ENCODE data around the gene MINDY4B.

MINDY4B gene

DNA sequence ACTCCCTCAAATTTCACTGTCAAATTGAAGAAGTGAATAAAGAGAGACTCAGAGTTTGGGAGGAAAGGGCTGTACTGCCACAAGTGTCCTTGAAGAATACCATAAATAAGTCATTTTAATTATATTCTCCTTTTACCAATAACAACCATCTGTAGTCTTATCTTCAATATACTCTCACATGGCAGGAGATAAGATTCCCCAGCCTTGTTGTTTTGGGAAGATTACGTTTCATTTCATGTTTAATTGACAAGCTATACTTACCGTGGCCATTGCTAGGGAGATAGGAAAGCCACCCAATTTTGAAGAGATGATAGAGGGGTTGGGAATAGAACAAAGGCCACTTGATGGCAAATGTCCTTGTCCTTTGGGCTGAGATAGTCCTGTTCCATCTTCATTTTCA lies 2.3 kb downstream of the MINDY4B start:
- Histone ChIP-seq H3K4me3 (ENCODE audit: low read depth in 1 of 2, low read length in 2 of 2) (no peak overlapping the region), H3K36me3 (ENCODE audit: control insufficient read depth in 1 of 2, insufficient read depth in 2 of 2, low read length in 2 of 2) (no peaks in the 10 kb centered on the region), H3K27me3 (ENCODE audit: control insufficient read depth in 1 of 2, insufficient read depth in 2 of 2, low read length in 2 of 2) (no peaks in the 10 kb centered on the region), H3K4me1 (ENCODE audit: control insufficient read depth in 1 of 2, insufficient read depth in 2 of 2, low read length in 2 of 2) (no peaks in the 10 kb centered on the region), H3K9me3 (ENCODE audit: control insufficient read depth in 1 of 2, low read length in 2 of 2) (no peaks in the 10 kb centered on the region), H3K27ac (ENCODE audit: low read depth, low read length) (no peak overlapping the region), H3K9ac (ENCODE audit: low read depth in 1 of 2, low read length in 2 of 2) (no peak overlapping the region)

DNA sequence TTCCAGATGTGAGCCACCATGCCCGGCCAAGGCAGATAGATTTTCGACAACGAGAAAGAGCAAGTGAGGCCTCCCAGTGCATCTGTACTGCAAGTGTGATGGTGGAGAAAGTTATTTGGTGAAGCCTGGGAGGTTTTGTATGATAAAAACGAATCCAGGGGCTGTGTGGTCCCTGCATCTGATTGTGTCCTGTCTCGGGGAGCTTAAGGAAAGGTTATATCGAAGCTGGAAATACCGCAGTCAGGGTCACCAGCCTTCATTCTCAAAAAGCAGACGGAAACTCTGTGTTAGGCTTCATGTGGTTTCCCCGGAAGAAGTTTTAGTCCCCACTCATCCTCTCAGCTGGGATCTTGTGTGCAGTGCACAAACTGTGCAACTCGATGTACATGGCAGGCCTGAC lies 3.4 kb downstream of the MINDY4B start:
- Histone ChIP-seq H3K27me3 (ENCODE audit: control insufficient read depth in 1 of 2, insufficient read depth in 2 of 2, low read length in 2 of 2) (no peaks in the 10 kb centered on the region), H3K36me3 (ENCODE audit: control insufficient read depth in 1 of 2, insufficient read depth in 2 of 2, low read length in 2 of 2) (no peaks in the 10 kb centered on the region), H3K9ac (ENCODE audit: low read depth in 1 of 2, low read length in 2 of 2) (no peak overlapping the region), H3K27ac (ENCODE audit: low read depth, low read length) (no peak overlapping the region), H3K9me3 (ENCODE audit: control insufficient read depth in 1 of 2, low read length in 2 of 2) (no peaks in the 10 kb centered on the region), H3K4me1 (ENCODE audit: control insufficient read depth in 1 of 2, insufficient read depth in 2 of 2, low read length in 2 of 2) (no peaks in the 10 kb centered on the region), H3K4me3 (ENCODE audit: low read depth in 1 of 2, low read length in 2 of 2) (no peak overlapping the region)

DNA sequence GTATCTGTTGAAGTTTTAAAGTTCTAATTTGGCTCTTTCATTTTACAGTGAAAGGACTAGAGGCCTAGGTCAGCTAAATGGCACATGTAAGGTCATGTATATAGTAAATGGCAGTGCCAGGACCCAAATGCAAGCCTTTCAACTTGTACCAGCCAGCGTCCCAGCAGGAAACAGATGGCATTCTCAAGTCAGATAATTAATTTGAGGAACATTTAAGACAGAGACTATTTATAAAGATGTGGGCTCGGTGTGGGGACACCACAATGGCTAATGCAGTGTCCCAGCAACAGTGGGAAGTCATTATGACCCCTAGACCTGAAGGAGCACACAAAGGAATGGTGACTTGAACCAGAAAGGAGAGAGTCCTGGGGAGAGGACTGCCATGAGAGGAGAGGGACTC lies 6.1 kb downstream of the MINDY4B start:
- Histone ChIP-seq H3K36me3 (ENCODE audit: control insufficient read depth in 1 of 2, insufficient read depth in 2 of 2, low read length in 2 of 2) (no peaks in the 10 kb centered on the region), H3K9me3 (ENCODE audit: control insufficient read depth in 1 of 2, low read length in 2 of 2) (no peaks in the 10 kb centered on the region), H3K4me1 (ENCODE audit: control insufficient read depth in 1 of 2, insufficient read depth in 2 of 2, low read length in 2 of 2) (no peaks in the 10 kb centered on the region), H3K27me3 (ENCODE audit: control insufficient read depth in 1 of 2, insufficient read depth in 2 of 2, low read length in 2 of 2) (no peaks in the 10 kb centered on the region), H3K27ac (ENCODE audit: low read depth, low read length) (no peak overlapping the region), H3K4me3 (ENCODE audit: low read depth in 1 of 2, low read length in 2 of 2) (no peak overlapping the region), H3K9ac (ENCODE audit: low read depth in 1 of 2, low read length in 2 of 2) (no peak overlapping the region)

GRCh38 chr3:150898046-150898754 lies 7.0 kb downstream of the MINDY4B start:
- H3K4me1 ChIP-seq (ENCODE audit: control insufficient read depth in 1 of 2, insufficient read depth in 2 of 2, low read length in 2 of 2): no peaks in the 10 kb centered on the region
- no peak overlapping the region for H3K4me3 ChIP-seq (ENCODE audit: low read depth in 1 of 2, low read length in 2 of 2)
- no peaks in the 10 kb centered on the region for H3K9me3 ChIP-seq (ENCODE audit: control insufficient read depth in 1 of 2, low read length in 2 of 2)
- no peak overlapping the region for H3K27ac ChIP-seq (ENCODE audit: low read depth, low read length)
- H3K36me3 ChIP-seq (ENCODE audit: control insufficient read depth in 1 of 2, insufficient read depth in 2 of 2, low read length in 2 of 2): no peaks in the 10 kb centered on the region
- no peaks in the 10 kb centered on the region for H3K27me3 ChIP-seq (ENCODE audit: control insufficient read depth in 1 of 2, insufficient read depth in 2 of 2, low read length in 2 of 2)
- no peak overlapping the region for H3K9ac ChIP-seq (ENCODE audit: low read depth in 1 of 2, low read length in 2 of 2)

- no peaks in the 10 kb centered on the region for H3K9me3 ChIP-seq (ENCODE audit: control insufficient read depth in 1 of 2, low read length in 2 of 2)
- no peaks in the 10 kb centered on the region for H3K4me1 ChIP-seq (ENCODE audit: control insufficient read depth in 1 of 2, insufficient read depth in 2 of 2, low read length in 2 of 2)
- H3K27ac ChIP-seq (ENCODE audit: low read depth, low read length): no peak overlapping the region
- no peaks in the 10 kb centered on the region for H3K27me3 ChIP-seq (ENCODE audit: control insufficient read depth in 1 of 2, insufficient read depth in 2 of 2, low read length in 2 of 2)
- H3K4me3 ChIP-seq (ENCODE audit: low read depth in 1 of 2, low read length in 2 of 2): no peak overlapping the region
- H3K9ac ChIP-seq (ENCODE audit: low read depth in 1 of 2, low read length in 2 of 2): no peak overlapping the region
- no peaks in the 10 kb centered on the region for H3K36me3 ChIP-seq (ENCODE audit: control insufficient read depth in 1 of 2, insufficient read depth in 2 of 2, low read length in 2 of 2)
Observed at GRCh38 chr3:150897592-150897991, 7.6 kb downstream of the MINDY4B start.

DNA sequence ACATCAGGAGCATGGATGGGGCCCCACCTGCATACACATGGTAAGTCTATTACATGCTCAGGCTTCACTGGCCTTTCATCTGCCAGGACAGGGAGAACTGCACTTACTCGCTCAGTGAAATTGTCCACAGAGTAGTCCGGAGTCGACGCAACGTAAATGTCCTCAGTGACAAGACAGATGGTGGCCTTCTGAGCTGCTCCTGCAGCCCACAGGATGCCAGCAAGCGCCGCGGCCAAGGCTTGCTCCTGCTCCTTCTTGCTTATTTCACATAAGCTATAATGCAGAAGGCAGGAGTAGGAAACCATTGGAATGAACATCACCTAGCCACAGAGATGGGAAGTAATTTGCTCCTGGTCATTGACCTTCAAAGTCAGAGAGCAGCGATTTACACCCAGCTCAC lies 14.4 kb downstream of the MINDY4B start:
- Histone ChIP-seq H3K9ac (ENCODE audit: low read depth in 1 of 2, low read length in 2 of 2) (no peak overlapping the region), H3K27me3 (ENCODE audit: control insufficient read depth in 1 of 2, insufficient read depth in 2 of 2, low read length in 2 of 2) (no peaks in the 10 kb centered on the region), H3K36me3 (ENCODE audit: control insufficient read depth in 1 of 2, insufficient read depth in 2 of 2, low read length in 2 of 2) (no peaks in the 10 kb centered on the region), H3K4me1 (ENCODE audit: control insufficient read depth in 1 of 2, insufficient read depth in 2 of 2, low read length in 2 of 2) (no peaks in the 10 kb centered on the region), H3K9me3 (ENCODE audit: control insufficient read depth in 1 of 2, low read length in 2 of 2) (no peaks in the 10 kb centered on the region), H3K27ac (ENCODE audit: low read depth, low read length) (no peak overlapping the region), H3K4me3 (ENCODE audit: low read depth in 1 of 2, low read length in 2 of 2) (no peak overlapping the region)

GRCh38 chr3:150890295-150890694 lies 14.9 kb downstream of the MINDY4B start:
- no peaks in the 10 kb centered on the region for H3K36me3 ChIP-seq (ENCODE audit: control insufficient read depth in 1 of 2, insufficient read depth in 2 of 2, low read length in 2 of 2)
- no peak overlapping the region for H3K4me3 ChIP-seq (ENCODE audit: low read depth in 1 of 2, low read length in 2 of 2)
- H3K27me3 ChIP-seq (ENCODE audit: control insufficient read depth in 1 of 2, insufficient read depth in 2 of 2, low read length in 2 of 2): no peaks in the 10 kb centered on the region
- H3K4me1 ChIP-seq (ENCODE audit: control insufficient read depth in 1 of 2, insufficient read depth in 2 of 2, low read length in 2 of 2): no peaks in the 10 kb centered on the region
- H3K27ac ChIP-seq (ENCODE audit: low read depth, low read length): no peak overlapping the region
- no peaks in the 10 kb centered on the region for H3K9me3 ChIP-seq (ENCODE audit: control insufficient read depth in 1 of 2, low read length in 2 of 2)
- no peak overlapping the region for H3K9ac ChIP-seq (ENCODE audit: low read depth in 1 of 2, low read length in 2 of 2)

- no peak overlapping the region for H3K9ac ChIP-seq (ENCODE audit: low read depth in 1 of 2, low read length in 2 of 2)
Observed at GRCh38 chr3:150889106-150889505, 16.1 kb downstream of the MINDY4B start.

DNA sequence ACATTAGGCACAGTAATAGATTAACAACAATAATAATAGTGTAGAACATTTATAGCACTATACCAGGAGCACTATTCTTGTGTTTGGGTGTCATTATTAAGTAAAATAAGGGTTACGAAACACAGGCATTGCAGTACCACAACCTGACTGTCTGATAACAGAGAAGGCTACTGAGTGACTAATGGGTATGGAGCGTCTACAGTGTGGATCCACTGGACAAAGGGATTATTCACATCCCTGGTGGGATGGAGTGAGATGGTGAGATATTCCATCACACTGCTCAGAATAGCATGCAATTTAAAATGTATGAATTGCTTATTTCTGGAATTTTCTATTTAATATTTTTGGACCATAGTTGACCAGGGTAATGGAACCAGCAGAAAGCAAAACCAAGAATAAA lies 18.2 kb downstream of the MINDY4B start:
- Histone ChIP-seq H3K4me3 (ENCODE audit: low read depth in 1 of 2, low read length in 2 of 2) (no peak overlapping the region), H3K27ac (ENCODE audit: low read depth, low read length) (no peak overlapping the region), H3K4me1 (ENCODE audit: control insufficient read depth in 1 of 2, insufficient read depth in 2 of 2, low read length in 2 of 2) (no peaks in the 10 kb centered on the region), H3K36me3 (ENCODE audit: control insufficient read depth in 1 of 2, insufficient read depth in 2 of 2, low read length in 2 of 2) (no peaks in the 10 kb centered on the region), H3K9ac (ENCODE audit: low read depth in 1 of 2, low read length in 2 of 2) (no peak overlapping the region), H3K27me3 (ENCODE audit: control insufficient read depth in 1 of 2, insufficient read depth in 2 of 2, low read length in 2 of 2) (no peaks in the 10 kb centered on the region), H3K9me3 (ENCODE audit: control insufficient read depth in 1 of 2, low read length in 2 of 2) (no peaks in the 10 kb centered on the region)

More at GRCh38 chr3:150889106-150889505, 16.1 kb downstream of the MINDY4B start:
- Histone ChIP-seq H3K9me3 (ENCODE audit: control insufficient read depth in 1 of 2, low read length in 2 of 2) (no peaks in the 10 kb centered on the region), H3K27ac (ENCODE audit: low read depth, low read length) (no peak overlapping the region), H3K27me3 (ENCODE audit: control insufficient read depth in 1 of 2, insufficient read depth in 2 of 2, low read length in 2 of 2) (no peaks in the 10 kb centered on the region), H3K36me3 (ENCODE audit: control insufficient read depth in 1 of 2, insufficient read depth in 2 of 2, low read length in 2 of 2) (no peaks in the 10 kb centered on the region), H3K4me3 (ENCODE audit: low read depth in 1 of 2, low read length in 2 of 2) (no peak overlapping the region), H3K4me1 (ENCODE audit: control insufficient read depth in 1 of 2, insufficient read depth in 2 of 2, low read length in 2 of 2) (no peaks in the 10 kb centered on the region)

DNA sequence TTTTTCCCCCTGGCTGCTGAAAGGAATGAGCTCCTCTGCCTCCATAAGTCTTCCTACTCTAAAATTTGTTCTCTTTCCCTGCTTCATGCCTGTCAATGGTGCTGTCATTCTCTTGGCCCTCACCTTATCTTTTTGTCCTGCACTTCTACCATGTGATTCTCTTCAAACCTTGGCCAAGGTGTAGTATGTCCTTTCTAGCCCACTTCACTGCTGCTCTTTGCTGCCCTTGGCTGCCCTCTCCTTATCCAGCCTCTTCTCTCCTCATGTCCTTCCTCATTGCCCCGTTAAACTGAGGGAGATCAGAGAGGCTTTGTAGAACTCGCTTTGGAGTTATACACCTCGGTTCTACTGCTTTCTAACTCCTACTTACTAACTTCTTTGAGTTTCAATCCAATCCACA lies 19.7 kb downstream of the MINDY4B start:
- Histone ChIP-seq H3K9ac (ENCODE audit: low read depth in 1 of 2, low read length in 2 of 2) (no peak overlapping the region), H3K36me3 (ENCODE audit: control insufficient read depth in 1 of 2, insufficient read depth in 2 of 2, low read length in 2 of 2) (no peaks in the 10 kb centered on the region), H3K4me1 (ENCODE audit: control insufficient read depth in 1 of 2, insufficient read depth in 2 of 2, low read length in 2 of 2) (no peaks in the 10 kb centered on the region), H3K4me3 (ENCODE audit: low read depth in 1 of 2, low read length in 2 of 2) (no peak overlapping the region), H3K9me3 (ENCODE audit: control insufficient read depth in 1 of 2, low read length in 2 of 2) (no peaks in the 10 kb centered on the region), H3K27me3 (ENCODE audit: control insufficient read depth in 1 of 2, insufficient read depth in 2 of 2, low read length in 2 of 2) (peaks cover 0 to 3% of the 10 kb centered on the region in 2 donors), H3K27ac (ENCODE audit: low read depth, low read length) (no peak overlapping the region)

Data from duodenal mucosa (tissue), 2 donors.